KOPT-K1 (cell line): ENCODE data around the gene TFEB.

Experiments
- H3K27ac ChIP-seq: fragments of 200-600 bp; sonication (generic); 2 replicates; pipeline ENCODE4 v1.5.1; 2016; ENCODE audit warnings: antibody characterized with exemption, mild to moderate bottlenecking, low read depth, low read length; ENCODE audit not compliant: poor library complexity, severe bottlenecking
- H3K36me3 ChIP-seq: fragments of 200-600 bp; sonication (generic); 2 replicates; pipeline ENCODE4 v1.5.1; 2017; ENCODE audit warnings: antibody characterized with exemption, mild to moderate bottlenecking, low read length, moderate library complexity; ENCODE audit not compliant: insufficient read depth
- H3K9me3 ChIP-seq: fragments of 200-600 bp; sonication (generic); 2 replicates; pipeline ENCODE4 v1.5.1; 2017; ENCODE audit warnings: antibody characterized with exemption, low read length, mild to moderate bottlenecking; ENCODE audit not compliant: insufficient read depth, poor library complexity, severe bottlenecking

TFEB gene

DNA sequence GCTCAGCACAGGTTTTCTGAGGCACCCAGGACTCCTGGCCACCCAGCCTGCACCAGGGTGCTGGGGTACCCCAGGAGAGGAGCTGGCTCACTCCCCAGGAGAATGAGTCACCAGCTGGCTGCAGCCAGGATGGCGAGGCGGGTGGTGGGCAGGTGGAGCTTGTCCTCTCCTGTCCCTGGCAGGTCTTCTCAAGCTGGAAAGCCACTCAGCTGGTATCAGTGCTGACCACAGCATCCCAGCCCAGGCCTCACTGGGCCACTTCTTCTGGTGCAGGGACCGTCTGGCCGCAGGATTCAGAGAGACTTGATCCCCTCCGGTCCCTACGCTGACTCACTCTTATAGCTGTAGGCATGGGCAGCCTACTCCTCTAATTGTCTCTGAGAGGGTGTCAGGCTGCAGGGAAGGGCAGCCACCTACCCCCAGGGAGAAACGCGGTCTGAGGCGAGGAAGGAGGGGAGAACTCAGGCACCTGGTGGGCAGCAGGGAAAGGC is 22.2 kb downstream of the TFEB start:
- no peaks in the 10 kb centered on the region for H3K9me3 ChIP-seq
- H3K27ac ChIP-seq = no peak overlapping the region
- H3K36me3 ChIP-seq = no peaks in the 10 kb centered on the region

DNA sequence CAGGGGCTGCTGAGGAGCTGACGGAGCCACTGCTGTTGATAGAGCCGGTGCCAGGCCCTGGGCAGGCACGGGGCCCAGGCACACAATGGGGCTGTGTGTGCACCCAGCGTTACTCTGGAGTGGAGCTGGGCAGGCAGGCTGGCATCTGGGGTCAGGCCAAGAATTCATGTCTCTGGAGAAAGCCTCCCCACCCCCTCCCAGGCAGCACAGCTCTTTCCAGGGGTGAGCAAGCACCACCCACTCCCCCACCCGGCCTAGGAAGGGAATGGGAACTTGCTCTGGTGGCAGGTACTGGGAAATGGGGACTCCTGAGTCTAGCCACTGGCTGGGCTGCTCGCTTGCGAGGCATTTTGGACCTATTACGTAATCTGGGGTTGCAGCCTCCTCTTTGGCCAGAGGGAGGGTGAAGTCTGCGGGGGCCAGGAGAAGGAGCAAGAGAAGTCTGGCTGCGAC is 22.7 kb downstream of the TFEB start:
- Histone ChIP-seq H3K9me3 (no peaks in the 10 kb centered on the region), H3K27ac (no peak overlapping the region), H3K36me3 (no peaks in the 10 kb centered on the region)

DNA sequence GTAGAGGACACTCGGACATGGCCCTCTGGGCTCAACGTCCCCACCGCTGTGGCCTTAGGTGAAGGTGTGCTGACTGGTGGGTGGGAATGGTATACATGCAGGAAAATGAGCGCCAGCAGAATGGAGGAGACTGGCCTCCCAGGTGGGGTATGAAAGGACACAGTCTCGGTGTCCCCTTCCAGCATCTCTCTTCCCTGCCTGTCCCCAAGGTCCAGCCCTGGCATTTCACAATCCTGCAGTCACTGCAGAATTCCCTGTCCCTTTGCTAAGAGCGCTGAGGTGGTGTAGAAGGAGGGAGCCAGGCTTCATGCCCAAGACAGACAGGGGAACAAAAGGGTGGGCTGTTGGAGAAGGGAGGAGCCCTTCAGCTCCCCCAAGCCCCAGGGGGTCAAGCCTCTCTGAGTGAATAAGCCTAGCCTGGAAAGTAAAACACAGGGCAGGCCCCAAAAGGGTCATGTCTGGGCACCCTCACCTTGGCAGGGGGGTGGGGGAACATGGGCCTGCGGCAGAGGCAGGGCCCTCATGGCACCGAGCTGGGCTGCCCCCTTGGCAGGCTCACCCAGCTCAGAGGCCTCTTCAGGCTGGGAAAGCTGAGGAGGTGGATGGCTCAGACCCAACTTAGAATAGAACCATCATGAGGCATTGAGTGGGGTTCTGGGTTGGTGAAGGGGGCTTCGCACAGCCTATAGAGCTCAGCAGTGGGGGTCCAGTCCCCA is 23.9 kb downstream of the TFEB start:
- H3K36me3 ChIP-seq = no peaks in the 10 kb centered on the region
- no peak overlapping the region for H3K27ac ChIP-seq
- no peaks in the 10 kb centered on the region for H3K9me3 ChIP-seq

GRCh38 chr6:41709375-41709774 is 26.0 kb downstream of the TFEB start:
- no peaks in the 10 kb centered on the region for H3K36me3 ChIP-seq
- no peak overlapping the region for H3K27ac ChIP-seq
- H3K9me3 ChIP-seq = no peaks in the 10 kb centered on the region

DNA sequence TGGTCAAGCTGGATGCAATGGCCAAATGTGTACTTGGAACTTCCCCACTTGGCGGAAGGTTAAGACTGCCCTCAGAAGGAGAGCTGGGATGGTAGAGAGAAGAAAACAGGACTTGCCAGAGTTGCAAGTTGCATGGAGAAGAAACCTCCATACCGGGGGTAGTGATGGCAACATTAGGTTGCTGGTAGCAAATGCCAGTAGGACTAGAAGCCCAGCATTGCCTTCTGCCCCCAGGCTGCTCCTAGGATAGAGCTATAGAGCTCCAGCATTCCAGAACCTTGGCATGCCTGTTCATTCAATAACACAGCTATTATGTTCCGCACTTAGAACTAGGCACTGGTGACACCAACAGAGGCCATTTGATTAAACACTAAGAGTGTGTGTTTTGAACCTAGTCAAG is 26.6 kb downstream of the TFEB start:
- no peaks in the 10 kb centered on the region for H3K36me3 ChIP-seq
- peak overlapping the region; percentile 70 for H3K27ac ChIP-seq
- no peaks in the 10 kb centered on the region for H3K9me3 ChIP-seq

- Histone ChIP-seq H3K9me3 (no peaks in the 10 kb centered on the region), H3K36me3 (no peaks in the 10 kb centered on the region), H3K27ac (peak overlapping the region; percentile 70)
Observed at GRCh38 chr6:41707565-41708200, 27.7 kb downstream of the TFEB start.

- Histone ChIP-seq H3K9me3 (no peaks in the 10 kb centered on the region), H3K27ac (peak overlapping the region; percentile 70), H3K36me3 (no peaks in the 10 kb centered on the region)
Observed at GRCh38 chr6:41706876-41707564, 28.4 kb downstream of the TFEB start.

- Histone ChIP-seq H3K9me3 (no peaks in the 10 kb centered on the region), H3K27ac (peak overlapping the region; percentile 70)
Observed at GRCh38 chr6:41705996-41706835, 29.2 kb downstream of the TFEB start.

DNA sequence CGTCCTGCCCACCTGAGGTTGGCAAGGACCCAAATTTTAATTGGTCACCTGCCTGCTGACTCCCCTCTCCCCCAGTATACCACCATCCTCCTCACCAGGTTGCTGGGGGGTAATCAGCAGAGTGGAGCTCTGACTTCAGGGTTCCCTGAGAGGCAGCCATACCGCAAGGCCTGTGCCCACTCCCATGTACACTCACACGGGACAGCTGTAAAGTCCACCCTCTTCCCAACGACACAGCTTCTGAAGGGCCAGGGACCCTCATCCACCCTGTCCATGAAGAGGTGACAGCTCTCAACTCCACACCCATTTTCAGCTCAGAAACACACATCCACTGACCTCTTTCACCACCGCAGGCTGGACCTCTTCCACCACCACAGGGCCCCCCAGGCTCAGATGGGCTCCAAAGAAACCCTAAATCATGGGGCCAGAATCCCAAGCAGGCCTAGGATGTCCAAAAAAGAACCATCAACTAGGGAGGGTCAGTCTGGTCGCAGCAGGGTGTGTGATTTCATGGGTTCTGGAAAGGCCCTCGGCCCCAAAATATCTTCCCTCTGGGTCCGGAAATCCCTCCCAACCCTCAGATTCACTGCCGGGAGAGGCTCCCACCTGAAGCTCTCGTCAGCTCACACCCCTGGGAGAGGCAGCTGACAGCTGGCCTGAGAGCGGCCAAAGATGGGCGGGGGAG is 30.0 kb downstream of the TFEB start:
- Histone ChIP-seq H3K9me3 (no peaks in the 10 kb centered on the region), H3K36me3 (no peaks in the 10 kb centered on the region), H3K27ac (no peak overlapping the region)

More at GRCh38 chr6:41705996-41706835, 29.2 kb downstream of the TFEB start:
- H3K36me3 ChIP-seq = no peaks in the 10 kb centered on the region

DNA sequence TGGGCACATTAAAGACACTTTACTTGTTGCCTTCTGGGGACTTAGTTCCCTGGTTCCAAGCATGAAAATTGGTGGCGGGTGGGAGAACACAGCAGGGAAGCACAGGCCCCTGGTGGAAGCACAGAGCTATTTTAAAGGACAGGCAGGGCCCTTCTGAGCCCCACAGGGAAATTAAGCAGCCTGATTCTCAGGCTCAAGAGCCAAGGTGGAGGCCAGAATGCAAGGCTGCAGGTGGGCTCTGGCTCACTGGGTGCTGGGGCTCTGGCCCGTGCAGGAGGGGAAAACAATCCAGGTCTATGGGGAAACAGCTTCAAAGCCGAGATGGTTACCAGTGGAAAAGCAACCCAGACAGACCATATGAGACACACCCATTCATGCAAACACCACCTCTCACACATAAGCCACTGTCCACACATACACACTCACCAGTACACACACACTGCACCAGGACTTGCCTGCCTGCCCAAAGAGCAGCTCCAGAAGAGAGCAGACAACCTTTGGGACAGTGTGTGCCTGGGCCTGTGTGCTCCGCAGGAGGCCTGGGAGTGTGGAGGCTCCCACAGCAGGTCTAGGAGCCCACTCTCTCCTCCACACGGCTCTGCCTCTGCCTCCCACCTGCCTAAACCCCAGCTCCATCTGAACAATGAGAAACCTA is 30.6 kb downstream of the TFEB start:
- H3K9me3 ChIP-seq = no peaks in the 10 kb centered on the region
- no peak overlapping the region for H3K27ac ChIP-seq
- no peaks in the 10 kb centered on the region for H3K36me3 ChIP-seq

DNA sequence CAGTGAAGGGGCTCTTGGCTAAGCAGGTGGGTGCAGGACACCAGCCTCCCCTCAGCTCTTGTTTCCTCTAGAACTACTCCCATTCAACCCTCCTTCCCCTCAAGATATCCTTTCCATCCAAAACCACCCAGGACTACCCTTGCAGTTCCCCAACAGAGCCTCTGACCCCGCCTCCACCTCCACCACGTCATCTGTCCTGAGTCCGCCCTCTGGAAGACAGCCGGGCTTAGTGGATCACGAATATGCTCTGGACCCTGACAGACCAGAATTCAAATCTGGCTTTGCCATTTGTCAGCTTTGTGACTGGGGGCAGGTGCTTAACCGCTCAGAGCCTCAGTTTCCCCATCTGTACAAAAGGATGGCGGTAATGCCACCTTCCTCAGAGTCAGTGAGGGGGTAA is 31.4 kb downstream of the TFEB start:
- Histone ChIP-seq H3K9me3 (no peaks in the 10 kb centered on the region), H3K36me3 (no peaks in the 10 kb centered on the region), H3K27ac (no peak overlapping the region)

DNA sequence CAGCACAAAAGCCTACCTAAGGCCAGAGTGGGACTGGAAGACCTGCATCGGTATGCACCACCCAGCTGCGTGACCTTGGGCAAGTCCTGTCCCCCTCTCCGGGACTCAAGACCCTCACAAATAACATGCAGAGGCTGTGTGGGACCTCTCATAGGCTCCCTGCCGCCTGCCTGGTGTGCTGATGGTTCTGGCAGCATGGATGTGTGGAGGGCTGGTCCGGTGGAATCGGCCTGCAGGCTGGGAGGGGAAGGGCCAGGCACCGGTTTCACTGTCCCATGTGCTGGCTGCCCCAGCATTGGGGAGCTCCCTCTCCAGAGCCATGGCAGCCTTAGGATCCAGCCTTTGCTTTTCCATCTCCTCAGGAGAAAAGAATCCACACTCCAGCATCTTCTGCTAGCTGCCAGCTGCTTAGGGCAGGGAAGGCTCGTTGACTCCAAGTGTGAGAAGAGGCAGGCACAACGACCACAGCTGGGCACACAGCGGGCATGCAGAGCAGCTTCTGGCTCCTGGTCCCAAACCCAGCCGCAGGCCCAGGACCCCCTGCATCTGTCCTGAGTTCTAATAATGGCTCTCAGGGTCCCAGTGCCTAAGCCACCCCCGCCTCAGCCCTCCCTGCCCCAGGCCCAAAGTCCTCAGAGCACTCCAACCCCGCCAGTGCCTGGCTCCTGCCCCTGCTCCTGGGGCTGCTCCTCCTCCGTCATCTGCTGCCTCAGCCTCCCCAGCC is 32.5 kb downstream of the TFEB start:
- no peaks in the 10 kb centered on the region for H3K9me3 ChIP-seq
- H3K36me3 ChIP-seq = no peaks in the 10 kb centered on the region
- H3K27ac ChIP-seq = no peak overlapping the region

DNA sequence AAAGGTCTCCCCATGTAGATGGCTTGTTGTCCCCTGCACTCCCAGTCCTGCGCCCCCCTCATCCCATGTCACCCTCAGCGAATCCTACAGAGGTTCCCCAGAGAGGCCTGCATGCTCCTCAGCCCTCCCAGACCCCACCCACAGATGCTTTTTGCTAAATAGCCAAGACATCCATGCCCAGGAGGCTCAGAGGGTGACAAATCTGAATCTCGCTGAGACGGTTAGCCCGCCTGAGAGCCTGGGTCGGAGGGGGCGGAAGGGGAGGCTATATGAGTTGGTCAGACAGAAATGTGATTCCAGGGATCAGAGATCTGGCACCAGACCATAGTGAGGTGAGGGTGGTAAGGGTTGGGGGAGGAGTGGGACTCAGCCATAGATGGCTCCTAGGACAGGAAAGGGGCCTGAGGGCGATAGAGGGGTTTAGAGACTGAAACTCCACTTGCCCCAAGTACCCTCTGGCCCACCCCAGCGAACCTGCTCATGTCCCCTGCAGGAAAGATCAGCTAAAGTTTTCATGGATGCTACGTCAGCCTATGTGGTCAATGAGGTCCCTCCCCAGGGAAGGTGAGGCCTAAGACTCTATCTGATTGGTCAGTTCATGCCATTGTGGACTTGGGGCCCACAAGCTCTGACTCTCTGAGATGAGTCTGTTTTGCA is 33.2 kb downstream of the TFEB start:
- no peak overlapping the region for H3K27ac ChIP-seq
- no peaks in the 10 kb centered on the region for H3K9me3 ChIP-seq
- H3K36me3 ChIP-seq = no peaks in the 10 kb centered on the region
